Amniotic epithelial cell (primary cell): ENCODE results near the gene SYNPR.

ENCODE experiments used
- DNase-seq: peaks from one replicate; pipeline ENCODE4 v3.0.0-alpha.2; 2010; ENCODE audit warnings: low read depth

Gene SYNPR

DNA sequence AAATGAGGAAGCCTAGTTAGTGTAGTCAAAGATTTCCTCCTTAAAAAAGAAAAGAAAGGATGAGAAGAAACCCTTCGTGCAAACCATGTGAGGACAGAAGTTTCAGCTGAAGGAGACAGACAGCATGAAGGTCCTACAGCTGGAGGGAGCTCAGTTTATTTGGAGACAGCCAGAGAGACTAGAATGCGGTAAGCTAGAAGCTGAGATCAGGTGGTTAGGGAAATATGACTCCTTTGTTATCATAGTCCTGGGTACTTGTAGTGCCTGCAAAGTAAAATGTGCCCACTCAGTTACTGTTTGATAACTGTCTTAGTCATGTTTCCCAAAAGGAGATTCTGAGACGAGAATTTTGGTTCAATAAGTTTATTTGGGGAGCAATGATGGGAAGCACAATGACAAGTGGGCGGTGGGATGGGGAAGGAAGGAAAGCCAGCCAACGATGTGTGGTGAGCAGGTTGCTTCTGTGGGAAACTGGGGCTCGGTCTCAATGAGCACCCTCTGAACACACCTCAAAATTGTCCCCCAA lies 195.6 kb downstream of the SYNPR start:
- DNase-seq, result no peak

DNA sequence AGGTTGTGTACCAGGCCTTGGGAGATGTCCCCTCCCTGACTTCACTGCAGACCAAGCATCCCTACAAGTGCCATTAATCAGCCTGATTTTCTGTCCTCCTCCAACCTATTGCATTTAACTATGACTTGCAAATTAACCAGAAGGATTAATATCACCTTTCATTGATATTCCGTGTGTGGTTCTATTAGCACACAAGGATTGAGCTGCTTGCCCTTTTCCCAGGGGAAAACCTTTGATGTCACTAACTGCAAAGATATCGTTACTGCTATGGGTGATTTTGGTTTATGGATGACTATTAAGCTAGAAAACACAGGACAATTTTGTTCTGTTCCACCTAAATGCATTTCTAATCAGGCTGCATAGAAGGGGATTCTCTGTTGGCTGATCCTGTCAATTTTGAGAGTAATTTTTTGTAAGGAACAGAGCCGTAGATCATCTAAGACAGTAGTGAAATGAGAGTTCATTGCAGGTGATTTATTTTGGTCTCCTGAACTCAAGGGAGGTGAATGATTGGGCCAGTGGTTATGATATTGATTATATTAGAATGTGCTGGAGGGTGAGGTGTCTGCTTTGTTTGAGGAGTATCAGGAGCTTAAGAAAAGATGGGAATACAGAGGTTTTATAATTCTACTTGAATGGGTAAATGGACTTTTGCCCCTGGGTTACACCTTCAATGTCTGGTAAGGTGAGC lies 196.9 kb downstream of the SYNPR start:
- no peak for DNase-seq

DNA sequence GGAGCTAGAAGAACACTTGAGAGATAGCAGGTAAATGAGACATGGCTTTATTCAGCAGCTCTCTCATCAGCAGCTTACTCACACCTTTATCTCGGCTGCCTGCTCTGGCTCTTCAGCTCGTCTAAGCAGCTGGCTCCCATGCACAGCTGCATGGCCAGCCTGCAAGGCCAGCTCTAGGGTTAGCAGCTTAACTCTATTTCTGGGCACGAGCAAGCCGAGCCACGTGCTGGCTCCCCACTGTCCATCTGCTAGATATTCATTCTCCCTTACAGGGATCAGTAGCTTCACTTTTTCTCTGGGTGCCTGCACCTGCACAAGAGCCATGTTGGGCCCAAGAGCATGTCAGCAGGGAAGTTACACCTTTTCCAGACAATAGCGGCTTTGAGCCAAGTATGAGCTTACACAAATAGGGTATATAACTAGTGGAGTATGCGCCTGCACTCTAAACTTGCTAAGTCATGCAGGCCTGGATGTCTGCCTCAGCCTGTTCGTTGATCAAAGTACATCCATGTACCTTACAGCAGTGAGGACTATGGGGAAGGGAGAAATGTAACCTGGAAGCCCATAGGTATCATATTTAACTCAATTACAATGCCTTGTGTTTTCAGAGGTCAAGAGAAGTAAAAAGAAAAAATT lies 199.5 kb downstream of the SYNPR start:
- no peak for DNase-seq

DNA sequence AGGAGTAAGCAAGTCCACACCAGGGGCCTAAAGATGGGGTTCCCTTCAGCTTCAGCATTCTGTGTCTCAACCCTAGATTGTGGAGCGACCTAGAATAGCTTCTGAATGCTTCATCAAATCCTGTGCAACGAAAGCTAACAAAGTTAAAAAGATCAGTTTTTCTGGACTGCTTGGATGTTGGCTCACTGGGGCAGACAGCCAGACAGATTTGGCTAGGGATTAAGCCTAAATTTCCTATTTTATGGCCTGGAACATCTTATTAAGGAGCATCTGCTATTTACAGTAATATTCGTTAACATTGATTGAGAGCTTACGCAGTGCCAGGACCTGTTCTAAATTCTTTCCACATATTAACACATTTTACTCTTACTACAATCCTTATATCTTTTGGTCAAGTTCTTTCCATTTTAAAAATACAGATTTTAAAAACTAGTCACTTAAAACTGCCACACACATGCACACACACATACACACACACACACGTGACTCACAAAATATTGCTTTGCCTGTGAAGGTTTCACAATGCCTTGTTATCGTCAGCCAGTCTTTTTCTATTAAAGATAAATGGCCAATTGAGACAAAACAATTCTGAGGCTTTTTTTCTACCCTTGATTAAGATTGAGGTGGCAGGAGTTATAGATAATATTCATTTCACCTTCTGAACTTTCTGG lies 201.0 kb downstream of the SYNPR start:
- peak; percentile 2 for DNase-seq

DNA sequence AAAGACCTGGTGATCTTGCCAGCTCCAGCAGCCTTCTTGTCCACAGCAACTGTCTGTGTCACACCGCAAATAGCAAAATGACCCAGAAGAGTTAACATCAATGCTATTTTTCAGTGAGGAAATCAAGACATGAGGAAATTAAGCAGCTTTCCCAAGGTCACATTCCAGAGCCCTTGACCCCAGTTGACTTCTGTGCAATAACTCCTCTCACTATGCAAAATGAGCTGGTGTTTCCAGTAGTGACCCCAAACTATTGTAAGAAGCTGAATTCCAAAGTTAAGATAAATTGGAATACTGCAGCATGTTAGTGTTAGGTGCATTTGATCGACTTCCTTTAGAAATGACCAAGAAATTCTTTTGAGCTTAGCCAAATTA lies 201.5 kb downstream of the SYNPR start:
- DNase-seq, result no peak

DNA sequence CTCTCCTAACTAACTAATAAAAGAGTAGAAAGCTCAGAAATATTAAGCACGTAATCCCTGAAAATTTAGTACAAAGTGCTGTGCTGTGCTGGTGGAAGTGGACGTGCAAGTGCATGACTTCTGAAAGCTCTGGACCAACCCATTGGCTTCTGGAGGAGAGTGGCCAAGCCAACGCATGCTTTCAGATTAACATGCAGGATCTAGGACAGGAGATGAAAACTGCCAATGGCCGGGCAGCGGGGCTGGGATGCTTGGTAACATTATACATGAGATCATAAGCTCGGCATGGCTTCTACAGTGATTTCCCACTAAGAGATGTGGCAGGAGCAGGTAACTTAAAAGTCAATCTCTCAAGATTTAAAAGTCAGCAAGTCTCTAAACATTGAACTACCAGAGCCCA lies 203.5 kb downstream of the SYNPR start:
- DNase-seq, result no peak

DNA sequence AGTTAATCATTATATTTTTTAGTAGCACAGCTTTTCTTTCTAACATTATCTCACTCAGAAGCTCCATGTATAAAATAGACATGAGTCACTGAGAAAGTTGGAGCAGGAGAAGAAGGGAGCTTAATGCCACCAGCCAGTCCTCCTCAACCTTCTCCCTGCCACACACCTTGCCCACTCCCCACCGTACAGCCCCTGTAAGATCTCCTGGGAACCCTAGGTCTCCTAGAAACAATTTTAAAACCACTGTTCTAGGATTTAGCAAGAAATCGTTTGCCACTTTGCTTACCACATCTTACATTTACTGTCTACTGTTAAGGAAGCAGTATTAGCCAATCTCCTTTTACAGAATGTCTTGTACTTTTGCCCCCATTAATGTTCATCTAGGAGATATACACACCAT lies 204.2 kb downstream of the SYNPR start:
- no peak for DNase-seq

DNA sequence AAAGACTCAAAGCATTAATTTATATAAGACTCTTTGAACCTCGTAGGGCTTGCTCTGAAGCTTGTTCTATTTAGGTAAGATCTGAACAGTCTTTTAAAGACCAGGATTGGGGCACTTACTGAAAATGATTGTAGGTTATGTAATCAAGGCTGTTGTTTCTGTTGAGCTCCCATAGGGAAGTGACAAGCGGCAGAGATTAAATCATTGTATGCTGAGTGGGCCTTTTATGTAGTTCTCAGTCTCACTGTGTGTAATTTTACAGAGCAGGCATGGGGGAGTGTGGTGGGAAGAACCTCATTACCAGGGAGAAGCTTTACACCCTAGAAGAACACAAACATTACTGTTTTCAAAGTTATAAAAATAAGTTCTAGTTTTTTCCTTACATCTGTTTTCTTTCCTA lies 214.4 kb downstream of the SYNPR start:
- no peak for DNase-seq

DNA sequence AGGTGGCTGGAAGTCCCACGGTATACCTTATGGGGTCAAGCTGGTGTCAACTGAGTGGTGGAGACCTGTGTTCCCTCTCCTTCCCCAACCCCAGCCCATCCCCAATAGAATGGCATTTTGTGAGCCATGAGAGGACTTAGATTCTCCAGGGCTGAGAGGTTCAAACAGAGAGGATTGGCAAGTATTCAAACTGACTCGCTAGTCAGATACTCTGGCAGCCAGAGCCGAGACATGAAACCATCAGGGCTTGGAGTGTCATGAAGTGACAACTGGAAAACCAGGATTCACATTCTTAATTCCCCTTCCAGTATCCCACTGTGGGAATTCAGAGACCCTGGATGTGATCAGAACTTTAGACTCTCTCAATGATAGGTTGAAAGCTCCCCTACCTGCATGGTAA lies 215.0 kb downstream of the SYNPR start:
- no peak for DNase-seq

DNA sequence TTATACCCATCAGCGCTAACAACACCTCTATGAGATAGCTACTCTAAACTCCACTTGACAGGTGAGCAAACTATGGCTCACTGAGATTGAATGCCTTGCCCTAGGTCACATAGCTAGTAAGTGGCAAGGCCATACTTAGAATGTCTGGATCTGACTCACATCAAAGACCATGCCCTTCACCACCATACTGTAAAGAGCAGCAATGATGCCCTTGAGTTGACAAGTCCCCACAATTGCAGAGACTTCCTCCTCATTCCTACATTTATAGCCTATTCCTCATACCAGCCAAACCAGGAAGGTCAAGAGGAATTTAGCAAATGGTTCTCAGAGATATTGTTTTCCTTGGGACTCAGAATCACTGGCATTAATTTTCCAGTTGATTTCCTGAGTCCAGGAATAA lies 216.5 kb downstream of the SYNPR start:
- no peak for DNase-seq

DNA sequence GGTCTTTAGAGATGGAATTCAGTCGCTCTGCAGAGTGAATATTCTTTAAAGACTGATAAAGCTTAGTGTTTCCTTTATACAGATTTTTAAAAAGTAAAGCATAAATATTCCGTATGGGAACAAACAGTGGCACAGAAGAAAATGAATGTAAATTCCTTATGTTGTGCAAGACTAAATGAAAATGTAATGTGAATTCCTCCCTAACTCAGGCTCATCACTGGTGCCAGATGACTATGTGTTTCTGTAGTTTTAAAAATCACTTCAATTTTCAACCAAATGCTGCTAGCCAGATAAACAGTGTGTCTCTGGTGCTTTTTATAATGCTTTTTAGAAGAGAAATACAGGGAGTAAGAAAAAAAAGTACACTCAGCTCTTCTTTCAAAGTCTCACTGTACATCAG lies 219.5 kb downstream of the SYNPR start:
- DNase-seq, result no peak

DNA sequence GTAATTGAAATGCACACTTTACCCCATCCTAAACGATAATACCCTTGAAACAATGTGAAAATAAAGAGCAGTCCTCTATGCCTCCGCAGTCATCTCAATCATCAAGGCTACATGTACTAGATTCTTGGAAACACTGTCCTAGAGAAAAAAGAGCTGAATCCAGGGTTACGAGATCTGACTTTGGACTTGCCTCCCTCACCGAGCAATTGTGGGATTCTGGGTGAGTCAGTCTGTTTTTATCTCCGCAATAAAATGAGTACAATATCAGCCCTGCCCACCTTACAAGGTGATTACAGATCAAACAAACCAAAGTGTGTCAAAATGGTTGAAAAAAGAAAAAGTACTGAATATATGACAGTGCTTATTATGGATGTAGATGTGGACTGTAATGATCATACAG lies 222.1 kb downstream of the SYNPR start:
- DNase-seq, result no peak

DNA sequence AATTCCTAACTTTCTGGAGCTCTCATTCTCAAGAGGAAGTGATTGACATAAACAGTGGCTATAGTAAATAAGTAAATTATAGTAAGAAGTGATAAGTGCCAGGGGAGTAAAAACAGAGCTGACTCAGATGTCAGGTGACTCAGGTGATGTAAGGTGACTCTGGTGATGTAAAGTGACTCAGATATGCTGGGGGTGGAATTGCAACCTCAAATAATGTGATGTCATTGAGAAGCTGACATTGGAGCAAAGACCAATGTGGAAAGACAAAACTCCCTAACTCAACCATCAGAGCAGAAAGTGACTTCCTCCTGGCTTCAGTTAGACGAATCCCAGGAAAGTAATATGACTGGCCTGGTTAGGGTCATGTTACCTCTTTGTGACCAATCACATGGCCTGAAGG lies 230.2 kb downstream of the SYNPR start:
- no peak for DNase-seq

DNA sequence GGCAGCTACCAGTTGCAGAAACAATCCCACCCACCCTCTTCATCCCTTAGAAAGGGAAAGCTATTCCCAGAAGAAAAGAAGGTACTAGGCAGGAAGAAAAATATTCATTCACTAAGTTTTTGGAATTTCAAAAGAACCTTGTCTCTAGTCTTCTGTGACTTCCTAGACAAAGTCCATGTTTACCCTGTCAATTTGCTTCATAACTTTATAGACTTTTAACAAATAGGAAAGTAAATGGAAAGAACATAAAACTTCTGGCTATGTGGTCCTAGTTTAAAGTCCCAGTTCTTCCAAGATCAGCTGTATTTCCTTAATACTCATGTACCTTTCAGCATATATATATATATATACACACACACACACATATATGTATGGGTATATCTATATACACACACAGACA lies 230.7 kb downstream of the SYNPR start:
- no peak for DNase-seq

DNA sequence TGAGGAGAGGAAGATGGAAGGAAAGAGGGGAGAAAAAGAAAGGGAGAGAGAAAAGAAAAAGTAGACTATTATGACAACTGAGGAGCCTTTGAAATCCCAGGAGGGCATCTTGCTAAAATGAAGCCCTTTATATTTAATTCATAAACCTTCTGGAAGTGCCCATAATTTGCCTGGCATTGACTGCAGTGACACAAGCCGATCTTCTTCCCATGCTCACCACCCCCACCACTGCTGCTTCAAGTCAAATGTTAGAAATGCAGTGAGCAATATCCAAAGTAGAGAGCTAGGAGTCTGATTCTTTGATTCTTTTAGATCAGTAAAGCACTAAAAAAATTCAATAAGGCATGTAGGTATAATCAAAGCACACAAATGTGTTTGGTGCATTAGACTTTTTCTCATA lies 235.7 kb downstream of the SYNPR start:
- no peak for DNase-seq

DNA sequence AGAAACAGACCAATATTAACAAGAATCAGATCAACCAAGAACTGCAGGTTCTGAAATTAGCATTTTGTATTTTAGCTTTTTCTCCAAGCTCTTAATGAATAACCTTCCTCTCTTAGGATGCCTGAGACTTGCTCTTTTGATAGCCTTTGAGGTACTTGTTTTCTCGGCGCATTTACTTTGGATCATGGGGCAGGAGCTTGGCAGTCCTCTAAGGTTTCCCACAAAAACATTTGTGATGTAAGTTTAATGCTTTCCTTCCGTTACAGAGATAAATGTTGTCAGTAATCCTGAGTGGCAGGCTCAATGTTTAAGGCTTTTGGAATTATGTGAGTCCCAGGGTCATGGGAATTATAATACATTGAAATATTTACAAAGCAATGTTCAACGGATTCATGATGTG lies 236.6 kb downstream of the SYNPR start:
- no peak for DNase-seq

DNA sequence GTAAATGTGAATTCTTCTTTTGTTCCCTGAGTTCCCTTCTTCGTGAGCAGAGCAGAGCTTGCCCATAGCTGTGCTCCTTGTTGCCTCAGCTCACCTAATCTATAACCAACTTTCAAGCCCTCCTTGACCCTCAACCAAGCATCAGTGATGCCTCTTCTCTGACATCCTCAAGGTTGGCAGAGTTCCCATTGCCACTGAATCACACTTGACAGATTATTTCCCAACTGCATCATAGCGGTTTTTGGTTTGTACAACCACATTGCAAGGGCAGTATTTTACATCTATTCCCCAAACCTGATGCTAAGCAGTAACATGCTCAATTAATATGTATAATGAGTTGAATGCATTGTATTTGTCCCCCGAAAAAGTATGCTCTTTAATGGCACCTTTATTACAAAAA lies 241.3 kb downstream of the SYNPR start:
- DNase-seq, result peak; percentile 35

DNA sequence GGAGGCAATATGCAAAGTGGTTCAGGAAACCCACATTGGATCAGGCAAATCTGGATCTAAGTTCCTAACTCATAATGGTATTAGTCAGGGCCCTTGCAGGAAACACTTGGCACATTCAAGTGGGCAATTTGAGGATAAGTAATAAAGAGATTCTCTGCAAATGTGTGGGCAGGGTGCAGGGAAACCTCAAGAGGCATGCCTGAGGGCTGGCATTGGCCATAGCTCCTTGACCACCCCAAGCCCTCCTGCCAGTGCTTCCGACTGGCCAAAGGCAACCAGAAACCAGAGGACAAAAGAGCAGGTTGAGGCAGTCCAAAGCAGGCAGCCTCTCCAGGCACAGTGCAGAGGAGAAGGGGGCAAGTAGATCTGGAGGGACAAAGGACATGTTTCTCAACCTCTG lies 243.5 kb downstream of the SYNPR start:
- no peak for DNase-seq

DNA sequence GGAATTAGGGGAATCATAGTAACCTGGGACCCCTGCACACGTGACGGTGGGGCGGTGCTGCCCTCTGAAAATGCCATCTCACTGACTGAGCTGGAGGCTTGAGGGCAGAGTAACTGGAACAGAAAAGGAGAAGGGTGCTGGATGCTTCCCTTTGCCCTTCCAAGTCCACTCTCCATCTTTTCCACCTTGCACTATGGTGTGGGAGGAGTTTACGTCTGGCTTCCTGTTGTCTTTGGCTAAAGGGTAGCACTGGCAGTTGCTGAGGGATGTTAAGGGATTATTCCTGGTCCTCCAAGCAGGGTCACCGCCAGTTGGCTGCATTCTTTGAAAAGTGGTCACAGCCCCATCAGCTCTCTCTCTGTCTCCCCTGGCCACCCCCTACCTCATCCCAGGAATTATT lies 245.0 kb downstream of the SYNPR start:
- DNase-seq, result no peak

DNA sequence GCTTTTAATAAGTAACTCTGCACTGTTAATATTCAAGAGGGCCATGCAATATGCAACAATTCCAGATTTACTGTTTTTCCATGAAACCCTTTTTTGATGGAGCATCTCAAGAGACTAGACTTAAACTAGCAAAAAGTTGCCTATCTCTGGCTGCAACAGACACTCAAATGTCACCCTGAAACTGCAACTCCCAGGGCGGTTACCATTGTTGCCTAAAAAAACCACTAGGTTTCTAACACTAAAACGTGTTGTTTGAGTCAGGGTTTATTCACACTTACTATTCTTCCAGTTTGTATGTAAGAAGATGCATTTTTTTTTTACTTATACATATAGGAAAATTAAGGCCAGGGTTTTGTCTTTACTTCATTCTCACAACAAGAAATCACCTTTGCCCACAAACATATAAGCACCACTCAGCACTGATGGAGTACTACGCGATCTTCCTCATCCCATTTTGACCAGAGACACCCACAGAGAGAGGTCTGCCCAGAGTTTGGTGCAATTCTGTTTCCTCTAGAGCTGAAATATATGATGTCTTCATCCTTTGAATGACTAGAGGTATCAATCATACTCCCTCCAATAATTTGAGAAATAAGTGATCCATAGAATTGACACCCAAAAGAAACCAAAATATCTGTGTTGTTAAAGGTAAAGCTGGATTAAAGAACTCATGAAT lies 250.4 kb downstream of the SYNPR start:
- DNase-seq, result no peak

DNA sequence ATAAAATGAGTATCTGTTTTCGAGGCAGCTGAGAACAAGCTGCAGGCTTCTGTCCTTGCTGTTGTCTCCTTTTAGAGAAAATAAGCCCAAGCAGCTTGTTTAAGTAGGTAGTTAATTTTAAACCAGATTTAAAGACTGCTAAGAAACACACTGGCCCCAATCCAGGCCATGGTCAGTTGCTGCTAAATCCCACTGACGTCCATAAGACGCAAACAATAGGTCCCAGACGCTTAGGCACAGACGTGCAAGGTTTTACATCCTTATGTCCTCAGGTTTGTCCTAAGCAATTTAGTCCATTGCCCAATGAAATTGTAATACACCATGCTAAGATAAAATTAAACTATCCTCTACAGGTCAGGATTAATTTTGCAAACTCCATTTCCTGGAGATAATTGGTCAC lies 254.4 kb downstream of the SYNPR start:
- DNase-seq, result no peak

DNA sequence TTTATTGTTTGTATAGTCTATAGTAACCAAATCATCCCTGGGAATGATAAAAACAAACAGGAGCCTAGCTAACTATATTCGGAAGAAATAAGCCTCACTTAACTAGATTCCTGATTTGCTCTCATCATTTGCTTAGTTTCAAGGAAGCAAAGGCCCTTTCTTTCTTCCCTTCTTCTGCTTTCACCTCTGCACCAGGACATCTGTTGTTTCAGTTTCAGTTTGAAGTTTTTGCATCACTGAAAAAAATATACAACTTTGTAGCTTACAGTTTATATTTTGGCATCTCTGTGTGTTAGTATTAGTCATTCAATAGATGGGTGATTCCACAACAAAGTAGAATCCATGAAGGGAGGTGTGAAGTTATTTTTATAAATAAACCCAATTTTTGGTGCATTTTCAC lies 260.8 kb downstream of the SYNPR start:
- DNase-seq, result no peak

DNA sequence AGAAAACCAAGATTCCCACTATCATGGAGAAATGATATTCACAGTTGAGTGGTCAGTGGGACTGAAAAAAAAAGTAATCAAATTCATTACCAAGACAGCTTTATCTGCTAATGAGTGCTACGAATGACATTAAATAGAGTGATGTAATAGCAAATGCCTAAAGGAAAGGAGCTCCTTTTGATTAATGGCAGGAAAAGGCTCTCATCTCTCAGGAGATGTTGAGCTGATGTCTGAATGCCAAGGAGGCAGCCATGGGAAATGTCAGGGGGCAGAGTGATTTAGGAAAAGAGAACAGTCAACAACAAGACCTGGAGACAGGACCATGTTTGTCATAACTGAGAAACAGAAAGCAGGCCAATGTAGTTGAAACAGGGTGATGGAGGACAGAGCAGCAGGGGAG lies 277.7 kb downstream of the SYNPR start:
- DNase-seq, result no peak
